Gastrocnemius medialis (tissue), 4 donors: ENCODE measurements around the gene TMEM181.

Experiments used
- POLR2A ChIP-seq, 2 donors: fragments of 450-650 bp; IDR thresholded peaks; one replicate each; pipeline ENCODE4 v1.6.1; 2017; ENCODE audit warnings: antibody characterized with exemption in 2 of 2, mild to moderate bottlenecking in 2 of 2, moderate library complexity in 2 of 2
- TF ChIP-seq, protein P1 (sequence below), 5 experiments: fragments of 450-650 bp in 3 of 5; fragments of 200-600 bp in 2 of 5; sonication (generic) in 2 of 5; IDR thresholded peaks in 4 of 5; conservative IDR thresholded peaks in 1 of 5; 1 replicate in 4 of 5; 2 replicates in 1 of 5; pipeline ENCODE4 v1.5.1; 2016 to 2019; ENCODE audit warnings: antibody characterized with exemption in 5 of 5, mild to moderate bottlenecking in 3 of 5, moderate library complexity in 3 of 5

DNA sequence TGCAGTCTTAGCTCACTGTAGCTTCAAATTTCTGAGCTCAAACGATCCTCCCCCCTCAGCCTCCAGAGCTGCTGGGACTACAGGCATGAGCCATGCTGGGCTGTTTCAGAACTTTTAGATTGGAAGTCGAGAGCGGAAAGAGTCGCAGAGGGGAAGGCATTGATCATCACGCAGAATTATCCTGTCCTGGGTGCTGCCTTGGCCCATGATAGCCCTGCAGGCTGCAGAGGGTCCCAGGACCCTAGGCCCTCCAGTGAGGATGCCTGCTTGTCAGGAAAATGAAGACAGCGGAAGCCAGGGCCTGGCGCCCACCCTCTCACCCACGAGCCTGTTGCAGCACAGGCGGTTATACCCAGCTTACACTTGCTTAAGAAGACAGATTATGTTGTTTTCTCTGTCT is 9.1 kb downstream of the TMEM181 start:
- TF ChIP-seq, protein P1, sequence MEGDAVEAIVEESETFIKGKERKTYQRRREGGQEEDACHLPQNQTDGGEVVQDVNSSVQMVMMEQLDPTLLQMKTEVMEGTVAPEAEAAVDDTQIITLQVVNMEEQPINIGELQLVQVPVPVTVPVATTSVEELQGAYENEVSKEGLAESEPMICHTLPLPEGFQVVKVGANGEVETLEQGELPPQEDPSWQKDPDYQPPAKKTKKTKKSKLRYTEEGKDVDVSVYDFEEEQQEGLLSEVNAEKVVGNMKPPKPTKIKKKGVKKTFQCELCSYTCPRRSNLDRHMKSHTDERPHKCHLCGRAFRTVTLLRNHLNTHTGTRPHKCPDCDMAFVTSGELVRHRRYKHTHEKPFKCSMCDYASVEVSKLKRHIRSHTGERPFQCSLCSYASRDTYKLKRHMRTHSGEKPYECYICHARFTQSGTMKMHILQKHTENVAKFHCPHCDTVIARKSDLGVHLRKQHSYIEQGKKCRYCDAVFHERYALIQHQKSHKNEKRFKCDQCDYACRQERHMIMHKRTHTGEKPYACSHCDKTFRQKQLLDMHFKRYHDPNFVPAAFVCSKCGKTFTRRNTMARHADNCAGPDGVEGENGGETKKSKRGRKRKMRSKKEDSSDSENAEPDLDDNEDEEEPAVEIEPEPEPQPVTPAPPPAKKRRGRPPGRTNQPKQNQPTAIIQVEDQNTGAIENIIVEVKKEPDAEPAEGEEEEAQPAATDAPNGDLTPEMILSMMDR (IDR thresholded peaks at IDR 0.05 in 4 of 5, conservative IDR thresholded peaks at IDR 0.05 in 1 of 5) = no peak
- no peak for TF ChIP-seq POLR2A (IDR thresholded peaks at IDR 0.05)
